AG04450 (cell line): ENCODE data around the gene NFATC4. TPM values are rescaled to one million over a fixed set of nuclear protein-coding genes. Genes with fewer than 3 reads are reported as not detected.
A peak's percentile ranks its signal among the peaks of the same experiment; 100 is the strongest.

ENCODE experiments used
- CTCF ChIA-PET: fragments of 300-600, 350-600 bp; formaldehyde crosslinking; extraction: SDS; loops from one replicate; lab custom pipeline; 2022; ENCODE audit warnings: antibody characterized with exemption, inconsistent platforms; lab: Charles Lee
- POLR2A ChIA-PET: fragments of 350-600 bp; formaldehyde crosslinking; extraction: SDS; loops from one replicate; lab custom pipeline; 2021; ENCODE audit warnings: antibody characterized with exemption, inconsistent platforms; lab: Yijun Ruan, JAX
- DNase-seq: peaks from one replicate; pipeline ENCODE4 v3.0.0-alpha.2; 2011; ENCODE audit warnings: low read depth, low spot score
- H3K27ac ChIP-seq: one replicate; pipeline ENCODE4 v1.5.1; 2012; ENCODE audit warnings: low read depth, low read length, control low read depth
- H3K27me3 ChIP-seq: one replicate; pipeline ENCODE4 v1.6.0; 2012; ENCODE audit warnings: low read length; ENCODE audit not compliant: control insufficient read depth, insufficient read depth
- H3K4me3 ChIP-seq: 2 replicates; pipeline ENCODE4 v1.5.1; 2011; ENCODE audit warnings: mild to moderate bottlenecking, low read depth, low read length, control low read depth
- H3K9me3 ChIP-seq: 2 replicates; pipeline ENCODE4 v1.5.1; 2012; ENCODE audit warnings: low read length; ENCODE audit not compliant: control insufficient read depth, insufficient read depth
- polyA plus RNA-seq: library from polyadenylated mRNA; depleted of rRNA; stranded (reverse); fragments of >200 nt; gene quantifications from 2 replicates; pipeline ENCODE4 v1.2.3, GENCODE V29; 2011
- TF ChIP-seq, protein P1 (sequence below): IDR thresholded peaks from 2 replicates; pipeline ENCODE4 v1.5.1; 2011; ENCODE audit warnings: low read depth, low read length, control low read depth, inconsistent platforms

Gene NFATC4
- polyA plus RNA-seq, 1 experiment: 42.0 TPM

DNA sequence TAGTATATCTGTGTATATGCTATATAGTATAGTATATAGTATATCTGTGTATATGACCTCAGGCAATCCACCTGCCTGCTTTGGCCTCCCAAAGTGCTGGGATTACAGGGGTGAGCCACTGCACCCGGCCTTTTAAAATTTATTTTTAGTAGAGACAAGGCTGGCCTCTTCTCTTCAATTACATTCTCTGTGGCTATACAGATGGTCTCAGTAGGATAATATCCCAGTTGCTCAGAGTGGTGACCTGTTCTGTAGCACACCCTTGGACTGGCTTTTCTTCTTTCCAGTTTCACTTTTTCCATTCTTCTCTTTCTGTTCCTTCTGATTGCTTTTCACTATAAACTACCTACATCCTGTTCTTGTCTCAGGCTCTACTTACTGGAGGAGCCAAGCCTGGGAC, 3.1 kb upstream of the NFATC4 start:
- CTCF ChIA-PET: interaction anchor here (0.7 to 2.3 kb wide), 26 partner anchors 8 to 150 kb away, joined by 3 to 160 read pairs (median 8); partner anchors contain the start of genes CBLN3, CIDEB, KHNYN and RIPK3
- Histone ChIP-seq H3K4me3 (no peak overlapping the region), H3K9me3 (no peaks in the 10 kb centered on the region; the same call in 1 of the 2 replicates), H3K27me3 (peaks cover 3% of the 10 kb centered on the region), H3K27ac (peak overlapping the region; percentile 33)
- TF ChIP-seq, protein P1, sequence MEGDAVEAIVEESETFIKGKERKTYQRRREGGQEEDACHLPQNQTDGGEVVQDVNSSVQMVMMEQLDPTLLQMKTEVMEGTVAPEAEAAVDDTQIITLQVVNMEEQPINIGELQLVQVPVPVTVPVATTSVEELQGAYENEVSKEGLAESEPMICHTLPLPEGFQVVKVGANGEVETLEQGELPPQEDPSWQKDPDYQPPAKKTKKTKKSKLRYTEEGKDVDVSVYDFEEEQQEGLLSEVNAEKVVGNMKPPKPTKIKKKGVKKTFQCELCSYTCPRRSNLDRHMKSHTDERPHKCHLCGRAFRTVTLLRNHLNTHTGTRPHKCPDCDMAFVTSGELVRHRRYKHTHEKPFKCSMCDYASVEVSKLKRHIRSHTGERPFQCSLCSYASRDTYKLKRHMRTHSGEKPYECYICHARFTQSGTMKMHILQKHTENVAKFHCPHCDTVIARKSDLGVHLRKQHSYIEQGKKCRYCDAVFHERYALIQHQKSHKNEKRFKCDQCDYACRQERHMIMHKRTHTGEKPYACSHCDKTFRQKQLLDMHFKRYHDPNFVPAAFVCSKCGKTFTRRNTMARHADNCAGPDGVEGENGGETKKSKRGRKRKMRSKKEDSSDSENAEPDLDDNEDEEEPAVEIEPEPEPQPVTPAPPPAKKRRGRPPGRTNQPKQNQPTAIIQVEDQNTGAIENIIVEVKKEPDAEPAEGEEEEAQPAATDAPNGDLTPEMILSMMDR: no peak
- POLR2A ChIA-PET: interaction anchor here (0.7 to 2.2 kb wide), 2 partner anchors 7 to 66 kb away, joined by 3 to 42 read pairs; partner anchors contain the start of genes CBLN3 and KHNYN
- DNase-seq: no peak

DNA sequence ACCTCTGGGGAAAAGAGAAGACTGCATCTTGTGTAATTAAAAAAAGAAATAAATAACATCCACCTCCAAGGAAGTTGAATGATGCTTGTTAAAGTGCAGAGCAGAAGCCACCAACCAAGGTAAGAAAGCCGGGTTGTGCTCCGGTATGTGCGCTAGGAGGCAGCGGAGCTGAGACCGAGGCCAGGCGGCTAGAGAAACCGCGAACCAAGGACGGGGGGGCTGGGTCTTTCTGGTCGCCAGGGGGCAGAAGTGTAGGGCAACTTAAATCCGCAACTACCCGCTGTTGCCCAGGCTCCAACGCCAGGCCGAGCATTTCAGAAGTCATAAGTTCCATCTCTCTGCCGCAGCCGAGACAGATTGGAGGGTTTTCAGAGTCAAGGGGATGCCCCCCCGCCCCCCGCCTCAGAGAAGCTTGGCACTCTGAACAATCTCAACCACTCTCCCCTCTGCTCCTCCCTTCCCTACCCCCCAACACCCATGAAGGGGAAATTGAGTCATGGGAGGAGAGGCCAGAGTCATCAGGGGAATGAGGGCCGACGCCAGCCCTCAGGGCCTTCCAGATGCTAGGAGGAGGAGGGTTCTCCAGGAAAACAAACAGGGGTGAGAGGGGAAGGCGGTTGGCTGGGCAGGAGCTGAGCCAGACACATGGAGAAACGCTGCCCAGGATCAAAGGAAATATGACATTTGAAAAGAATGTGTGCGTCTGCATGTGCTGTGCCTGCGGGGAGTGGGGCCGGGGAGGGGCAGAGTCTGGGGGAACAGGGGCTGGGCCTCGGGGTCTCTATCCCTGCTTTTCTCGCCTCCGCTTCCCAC, 2.2 kb upstream of the NFATC4 start:
- TF ChIP-seq, protein P1: peak; percentile 88
- POLR2A ChIA-PET: interaction anchor here (0.7 to 2.2 kb wide), 13 partner anchors 8 to 177 kb away, joined by 3 to 42 read pairs (median 4); partner anchors contain the start of genes CBLN3, IPO4, KHNYN and NYNRIN
- DNase-seq: peak; percentile 73
- CTCF ChIA-PET: interaction anchor here (0.5 to 2.3 kb wide), 36 partner anchors 8 to 1327 kb away, joined by 3 to 160 read pairs (median 6); partner anchors contain the start of genes CBLN3, CIDEB, KHNYN and NYNRIN
- peaks cover 3% of the 10 kb centered on the region for H3K27me3 ChIP-seq
- H3K9me3 ChIP-seq: no peaks in the 10 kb centered on the region; the same call in 1 of the 2 replicates
- H3K4me3 ChIP-seq: peak overlapping the region; percentile 46
- peak overlapping the region; percentile 96 for H3K27ac ChIP-seq

DNA sequence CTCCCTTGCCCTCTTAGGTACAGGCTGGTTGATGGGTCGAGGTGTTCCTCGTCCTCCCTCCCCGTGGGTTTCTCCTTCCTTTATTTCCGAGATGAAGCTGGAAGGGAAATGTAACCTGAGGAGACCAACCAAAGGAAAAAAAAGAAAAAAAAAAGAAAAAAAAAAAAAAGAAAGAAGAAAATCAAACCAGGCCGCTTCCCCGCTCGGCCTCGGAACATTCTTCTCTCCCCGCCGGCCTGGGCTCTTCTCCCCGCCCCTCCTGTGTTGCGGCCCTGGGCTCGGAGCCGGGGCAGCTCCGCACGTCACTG, 1.6 kb upstream of the NFATC4 start:
- no peak for DNase-seq
- TF ChIP-seq, protein P1: no peak
- Histone ChIP-seq H3K4me3 (peak overlapping the region; percentile 46), H3K27ac (peak overlapping the region; percentile 96), H3K27me3 (peaks cover under 1% of the 10 kb centered on the region), H3K9me3 (no peaks in the 10 kb centered on the region; the same call in 1 of the 2 replicates)
- POLR2A ChIA-PET: interaction anchor here (0.7 to 2.2 kb wide), 12 partner anchors 13 to 178 kb away, joined by 3 to 42 read pairs (median 4); partner anchors contain the start of genes CBLN3, IPO4, KHNYN and NYNRIN
- CTCF ChIA-PET: interaction anchor here (0.7 to 2.3 kb wide), 25 partner anchors 10 to 76 kb away, joined by 3 to 160 read pairs (median 9); partner anchors contain the start of genes CBLN3, CIDEB, KHNYN and NYNRIN

DNA sequence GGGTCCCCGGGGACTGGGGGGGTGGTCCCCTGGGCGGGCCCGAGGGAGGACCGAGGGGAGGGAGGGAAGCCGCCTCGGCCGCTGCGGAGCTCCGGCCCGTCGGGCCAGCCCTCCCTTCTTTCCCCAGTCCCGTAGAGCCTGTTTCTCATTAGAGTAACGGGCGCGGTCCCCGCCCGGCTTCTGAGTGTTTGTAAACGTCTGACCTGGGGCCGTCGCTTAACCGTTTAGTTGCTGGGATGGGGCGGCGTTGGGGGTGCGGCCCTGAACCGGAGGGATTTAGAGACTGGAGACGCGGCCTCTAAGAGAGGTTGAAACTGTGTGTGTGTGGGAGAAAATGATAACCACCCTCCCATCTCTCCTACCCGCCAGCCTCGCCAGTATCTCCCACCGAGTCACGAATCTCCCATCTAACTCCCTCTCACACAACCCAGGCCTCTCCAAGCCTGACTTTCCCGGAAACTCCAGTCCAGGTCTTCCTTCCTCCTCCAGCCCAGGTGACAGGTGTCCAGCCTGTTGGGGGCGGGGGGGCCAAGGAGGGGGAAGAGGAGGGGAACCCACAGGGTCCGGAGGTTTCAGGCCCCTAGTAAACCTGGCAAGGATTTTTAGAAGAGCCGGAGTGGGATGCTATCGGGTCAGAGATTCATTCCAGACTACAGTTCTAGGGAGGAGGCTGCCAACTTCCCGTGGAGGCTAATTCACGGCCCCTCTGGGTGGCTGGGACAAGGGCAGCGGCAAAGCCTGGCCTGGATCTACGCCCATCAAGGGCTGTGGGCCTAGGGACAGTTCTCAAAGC, 1.1 kb upstream of the NFATC4 start:
- TF ChIP-seq, protein P1: no peak
- CTCF ChIA-PET: interaction anchor here (0.8 to 2.3 kb wide), 17 partner anchors 15 to 75 kb away, joined by 3 to 160 read pairs (median 9); partner anchors contain the start of genes CBLN3, CIDEB, KHNYN and NYNRIN
- Histone ChIP-seq H3K27me3 (no peaks in the 10 kb centered on the region), H3K27ac (peak overlapping the region; percentile 96), H3K9me3 (no peaks in the 10 kb centered on the region; the same call in 1 of the 2 replicates), H3K4me3 (peak overlapping the region; percentile 46)
- peak; percentile 83 for DNase-seq
- POLR2A ChIA-PET: interaction anchor here (0.7 to 2.2 kb wide), 11 partner anchors 12 to 178 kb away, joined by 3 to 42 read pairs (median 5); partner anchors contain the start of genes CBLN3, IPO4, KHNYN and NYNRIN
